Jurkat, Clone E6-1 (cell line): ENCODE measurements around the gene ASB16.
A peak's percentile ranks its signal among the peaks of the same experiment; 100 is the strongest.

ENCODE experiments used
- DNase-seq: peaks from one replicate; pipeline ENCODE4 v3.0.0-alpha.2; 2011; ENCODE audit warnings: low read depth, low spot score
- H3K4me3 ChIP-seq: 2 replicates; pipeline ENCODE4 v1.5.1; 2011; ENCODE audit warnings: mild to moderate bottlenecking, low read length, control low read depth, moderate library complexity

Gene ASB16

DNA sequence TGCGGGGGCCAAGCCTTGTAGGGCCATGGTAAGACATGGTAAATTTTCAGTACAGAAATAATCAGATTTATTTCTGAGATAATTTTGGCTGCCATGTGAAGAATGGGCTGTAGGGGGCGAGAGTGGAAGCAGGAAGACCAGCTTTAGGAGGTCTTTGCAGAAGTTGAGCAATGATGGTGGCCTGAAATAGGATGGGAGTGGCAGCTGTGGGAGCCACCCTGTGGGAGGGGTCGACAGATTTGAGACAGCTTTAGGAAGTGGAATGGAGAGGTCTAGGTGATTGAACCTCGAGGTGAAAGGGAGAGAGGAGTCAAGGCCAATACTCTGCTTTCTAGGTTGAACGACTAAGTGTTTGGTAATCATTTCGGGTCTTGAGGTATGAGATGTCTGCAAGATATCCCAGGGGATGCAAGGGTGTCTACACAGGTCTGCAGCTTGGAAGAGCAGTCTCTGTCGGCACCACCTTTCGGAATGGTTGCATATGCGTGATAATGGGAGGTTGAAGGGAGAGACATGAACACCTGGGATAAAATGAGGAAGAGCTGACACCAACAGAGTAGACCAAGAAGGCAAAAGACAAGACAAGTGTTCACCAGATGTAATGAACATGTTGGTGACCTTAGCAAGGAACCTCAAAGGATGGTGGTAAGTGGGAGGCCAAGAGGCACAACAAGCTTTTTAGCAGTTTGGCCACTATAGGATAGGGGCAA lies 33.4 kb downstream of the ASB16 start:
- H3K4me3 ChIP-seq, result no peak overlapping the region
- DNase-seq, result peak; percentile 88

DNA sequence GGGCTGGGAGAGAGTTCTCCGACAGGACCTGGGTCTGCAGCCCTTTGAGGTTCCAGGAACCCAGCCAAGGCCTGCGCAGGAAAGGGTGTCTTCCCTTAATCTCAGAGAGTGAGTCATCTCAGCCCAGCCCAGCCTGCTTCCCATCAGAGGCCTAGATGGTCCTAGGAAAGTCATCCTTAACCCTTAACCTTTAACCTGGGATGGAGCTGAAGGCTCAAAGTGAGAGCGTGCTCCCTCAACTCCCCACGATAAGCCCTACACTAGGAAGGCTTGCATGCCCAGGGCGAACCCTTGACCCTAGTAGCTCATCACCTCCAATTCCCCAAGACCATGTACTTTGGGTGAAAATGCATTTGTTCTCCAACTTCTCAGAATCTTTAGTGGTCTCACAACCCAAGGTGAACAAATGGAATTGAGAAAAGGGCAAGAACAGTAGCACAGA lies 34.0 kb downstream of the ASB16 start:
- no peak overlapping the region for H3K4me3 ChIP-seq
- DNase-seq, result no peak

DNA sequence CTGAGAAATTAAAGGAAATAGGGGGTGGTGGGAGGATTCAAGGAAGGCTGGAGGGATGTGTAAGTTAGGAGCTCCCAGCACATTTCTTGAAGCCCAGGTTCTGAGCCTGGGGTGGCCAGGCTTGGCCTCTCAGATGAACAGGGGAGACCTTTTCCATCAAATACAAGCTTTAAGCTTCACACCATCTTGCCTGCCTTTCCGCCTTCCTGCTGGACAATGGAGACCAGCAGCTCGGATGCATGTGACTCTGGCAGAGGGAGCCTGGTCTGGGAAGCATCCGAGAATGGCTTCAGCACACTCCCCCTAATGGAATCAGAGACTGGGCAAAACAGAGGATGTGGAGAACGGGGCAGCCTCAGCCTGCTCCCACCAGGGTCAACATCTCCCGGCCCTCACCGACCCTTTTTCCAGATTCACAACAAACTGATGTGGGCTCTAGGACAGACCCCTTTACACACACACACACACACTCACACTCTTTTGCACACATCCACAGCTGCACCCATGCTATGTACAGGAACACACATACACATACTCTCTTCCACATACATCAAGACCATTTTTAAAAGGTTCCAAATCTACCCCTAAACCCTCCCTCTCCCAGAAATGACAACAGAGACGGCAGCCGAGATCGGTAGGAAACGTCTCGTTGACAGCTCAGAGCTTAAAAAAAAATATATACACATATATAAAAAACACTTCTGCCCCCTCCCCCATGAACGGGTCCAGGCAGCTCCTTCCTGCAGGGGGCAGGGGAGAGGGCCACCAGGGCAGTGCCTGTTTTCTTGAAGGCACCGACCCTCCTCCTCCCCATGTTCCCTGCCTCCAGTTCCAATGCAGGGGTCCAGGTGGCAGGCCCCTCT lies 35.7 kb downstream of the ASB16 start:
- no peak for DNase-seq
- H3K4me3 ChIP-seq, result no peak overlapping the region

DNA sequence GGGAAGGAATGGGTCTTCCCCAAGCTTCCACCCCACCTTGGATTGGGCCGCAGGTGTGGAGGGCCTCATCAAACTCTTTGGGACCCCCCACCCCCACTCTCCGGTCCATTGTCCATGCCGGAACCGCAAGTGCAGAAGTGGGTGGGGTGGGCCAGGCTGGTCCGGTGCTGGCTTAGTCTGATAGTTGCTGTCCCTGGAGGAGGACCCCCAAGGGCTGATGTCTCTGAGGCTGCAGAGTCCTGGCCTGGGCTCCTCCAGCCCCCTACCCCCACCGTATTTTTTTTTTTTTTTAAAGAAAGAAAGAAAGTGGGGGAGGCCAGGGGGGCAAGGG lies 36.3 kb downstream of the ASB16 start:
- no peak overlapping the region for H3K4me3 ChIP-seq
- no peak for DNase-seq

DNA sequence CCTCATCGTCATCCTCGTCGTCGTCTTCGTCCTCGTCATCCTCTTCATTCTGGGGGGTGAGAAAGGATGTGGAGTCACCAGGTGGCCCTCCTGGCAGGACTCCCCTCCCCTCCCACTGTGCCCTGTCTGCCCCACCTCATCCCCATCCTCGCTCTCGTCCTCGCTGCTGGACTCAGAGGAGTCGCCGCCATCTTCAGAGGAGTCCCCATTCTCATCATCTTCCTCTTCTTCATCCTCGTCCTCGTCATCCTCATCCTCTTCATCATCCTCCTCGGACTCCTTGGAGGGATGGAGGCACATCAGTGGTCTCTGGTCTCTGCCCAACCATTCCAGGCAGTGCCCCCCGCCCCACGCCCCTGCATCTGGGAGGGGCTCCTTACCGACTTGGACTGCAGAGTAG lies 36.8 kb downstream of the ASB16 start:
- DNase-seq, result no peak
- no peak overlapping the region for H3K4me3 ChIP-seq

- DNase-seq, result no peak
- H3K4me3 ChIP-seq, result no peak overlapping the region
Measured at GRCh38 chr17:44207743-44208142, 37.2 kb downstream of the ASB16 start.

- DNase-seq, result no peak
- H3K4me3 ChIP-seq, result no peak overlapping the region
Measured at GRCh38 chr17:44209786-44210341, 39.4 kb downstream of the ASB16 start.

DNA sequence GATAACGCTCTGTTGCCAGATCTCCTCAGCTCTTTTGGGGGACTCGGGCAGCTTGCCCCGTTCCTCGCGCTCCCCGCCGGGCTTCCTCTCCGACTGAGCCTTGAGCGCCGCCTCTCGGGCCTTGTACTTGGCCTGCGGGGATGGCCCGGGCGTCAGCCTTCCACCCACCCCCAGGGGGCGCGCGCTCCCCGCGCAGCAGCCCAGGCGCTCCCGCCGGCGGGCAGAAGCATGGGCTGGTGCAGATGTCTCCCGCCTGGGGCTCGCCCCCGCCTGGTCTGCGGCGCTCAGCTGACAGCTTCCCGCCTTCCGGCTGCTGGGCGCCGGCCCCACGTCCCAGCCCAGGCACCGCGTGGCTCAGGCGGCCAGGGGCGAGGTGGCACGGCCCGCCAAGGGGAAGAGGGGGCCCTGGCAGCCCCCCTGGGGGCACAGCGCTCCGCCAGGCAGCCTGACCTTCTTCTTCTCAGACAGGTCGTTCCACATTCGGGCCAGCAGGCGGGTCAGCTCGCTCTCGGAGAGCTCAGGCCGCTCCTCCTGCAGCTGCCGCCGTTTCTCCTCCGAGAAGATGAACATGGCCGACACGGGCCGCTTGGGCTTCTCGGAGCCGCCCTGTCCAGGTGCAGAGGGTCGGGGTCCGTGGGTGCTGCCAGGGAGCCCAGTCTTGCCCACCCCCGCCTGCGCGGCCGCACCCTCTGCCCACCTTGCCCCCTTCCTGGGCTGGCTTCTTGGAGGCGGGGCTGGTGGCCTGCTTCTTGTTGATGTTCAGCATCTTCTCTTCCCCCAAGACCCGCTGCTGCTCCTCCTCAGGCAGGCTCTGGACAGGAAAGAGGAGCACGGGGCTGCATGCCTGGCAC lies 40.1 kb downstream of the ASB16 start:
- DNase-seq, result peak; percentile 83
- no peak overlapping the region for H3K4me3 ChIP-seq

DNA sequence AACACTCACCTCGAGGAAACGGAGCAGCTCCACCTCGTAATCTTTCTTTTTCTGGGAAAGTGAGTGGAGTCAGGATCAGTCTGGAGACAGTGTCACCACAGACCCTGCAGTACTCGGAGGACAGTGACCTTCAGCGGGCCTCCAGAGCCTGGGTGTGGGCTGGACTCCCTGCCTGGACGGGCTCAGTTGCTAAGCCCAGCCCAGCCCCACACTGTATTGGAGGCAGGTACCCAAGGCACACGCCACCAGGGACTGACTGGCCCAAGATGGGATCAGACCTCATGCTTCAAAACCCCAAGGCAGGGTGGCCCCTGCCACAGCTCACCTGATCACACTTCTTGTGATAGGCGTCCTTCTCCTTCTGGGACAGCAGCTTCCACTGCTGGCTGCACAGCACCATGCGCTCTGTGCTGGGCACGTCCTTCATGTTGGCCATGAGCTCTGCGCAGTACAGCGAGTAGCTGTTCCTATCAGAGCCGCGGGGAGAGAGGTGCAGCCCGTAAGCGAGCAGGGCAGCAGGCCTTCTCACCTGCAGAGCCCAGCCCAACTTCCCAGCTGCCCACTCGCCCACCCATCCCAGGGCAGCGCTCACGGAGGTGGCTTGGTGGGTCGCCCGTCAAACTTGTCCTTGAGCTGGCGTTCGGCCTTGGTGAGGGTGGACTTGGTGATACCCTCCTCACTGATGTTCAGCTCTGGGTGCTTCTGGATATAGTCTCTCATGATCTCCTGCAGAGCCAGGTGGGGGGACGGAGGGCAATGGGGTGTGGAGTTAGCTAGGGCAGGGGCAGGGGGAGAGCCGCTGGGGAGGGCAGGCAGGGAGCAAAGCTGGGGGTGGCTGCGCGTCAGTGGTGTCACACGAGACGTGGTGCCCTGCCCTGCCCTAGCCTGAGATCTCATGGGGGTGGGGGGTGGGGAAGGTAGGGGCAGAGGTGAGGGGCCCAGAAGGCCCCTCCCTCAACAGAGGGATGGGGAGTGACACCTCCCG lies 41.1 kb downstream of the ASB16 start:
- DNase-seq, result no peak
- H3K4me3 ChIP-seq, result no peak overlapping the region

DNA sequence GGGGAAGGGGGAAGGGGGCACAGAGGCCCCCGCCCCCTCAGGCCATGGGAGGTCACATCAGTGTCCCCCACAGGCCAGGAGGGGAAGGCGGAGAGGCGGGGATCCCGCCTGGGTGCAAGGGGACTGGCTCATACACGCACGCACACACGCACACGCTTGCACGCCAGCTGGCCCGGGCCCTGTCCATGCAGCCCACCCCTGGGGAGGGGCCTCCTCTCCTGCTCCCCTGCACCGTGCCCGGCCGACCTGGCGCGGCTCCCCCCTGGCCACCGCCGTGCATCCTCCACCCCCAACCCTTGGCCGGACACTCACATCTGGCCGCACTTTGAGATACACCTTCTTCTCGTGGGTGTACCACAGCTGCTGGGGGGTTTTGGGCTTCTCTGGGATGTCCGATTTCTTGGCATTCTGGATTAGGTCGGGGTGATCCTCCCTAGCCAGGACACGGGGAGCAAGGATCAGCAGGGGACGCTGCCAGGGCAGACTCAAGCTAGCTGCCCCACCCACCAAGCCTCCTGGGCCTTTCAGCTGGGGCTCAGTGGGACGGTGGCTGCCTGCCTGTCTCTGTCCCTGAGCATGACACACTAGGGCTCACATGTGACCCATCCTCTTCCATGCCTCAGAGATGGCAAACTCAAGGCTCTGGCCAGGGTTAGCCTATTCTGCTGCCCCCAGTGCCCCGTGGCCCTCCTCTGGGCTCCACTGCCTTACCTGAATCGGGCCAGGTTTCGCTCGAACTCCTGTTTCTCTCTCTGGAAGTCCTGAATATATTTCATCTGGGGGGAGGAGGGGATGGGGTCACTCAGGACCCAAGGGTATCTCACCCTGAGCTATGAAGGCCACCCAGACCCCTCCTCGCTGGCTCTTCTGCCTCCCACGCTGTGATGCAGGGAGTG lies 42.3 kb downstream of the ASB16 start:
- H3K4me3 ChIP-seq, result no peak overlapping the region
- DNase-seq, result no peak

DNA sequence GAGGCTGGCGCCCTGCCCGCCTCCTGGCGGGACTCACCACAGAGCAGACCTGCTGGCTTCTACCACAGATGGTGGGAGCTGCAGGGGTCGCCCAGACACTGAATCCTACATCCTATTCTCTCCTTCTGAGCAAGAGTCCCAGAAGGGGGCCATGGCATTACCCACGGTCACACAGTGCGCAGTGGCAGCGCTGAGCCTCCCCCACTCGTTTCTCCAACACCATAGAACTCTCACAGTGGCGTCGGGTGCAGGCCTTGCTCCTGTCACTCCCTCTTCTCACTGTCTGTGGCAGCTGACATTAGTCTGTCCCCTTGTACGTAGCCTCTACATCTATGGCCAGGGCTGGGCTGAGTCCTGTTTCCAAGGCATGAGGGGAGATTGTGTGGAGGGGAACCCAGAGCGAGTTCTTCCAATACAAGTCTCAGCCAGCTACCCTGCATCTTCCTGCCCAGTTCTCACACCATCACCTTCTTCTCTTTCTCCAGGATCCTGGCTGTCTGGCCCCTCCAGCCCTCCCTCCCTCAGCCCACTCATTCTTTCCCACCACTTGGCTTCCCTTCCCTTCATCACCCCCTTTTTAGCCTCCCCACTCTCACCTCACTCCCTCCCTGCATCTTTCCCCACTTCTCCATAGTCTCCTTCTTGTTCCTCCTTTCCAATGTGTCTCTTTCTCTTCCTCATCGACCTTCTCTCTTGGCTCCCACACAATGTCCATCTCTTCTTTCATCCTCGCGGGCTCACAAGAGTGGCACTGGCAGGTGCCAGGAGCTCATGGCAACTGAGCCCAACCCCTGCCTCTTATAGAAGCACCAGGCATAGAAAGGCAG lies 43.1 kb downstream of the ASB16 start:
- no peak for DNase-seq
- H3K4me3 ChIP-seq, result no peak overlapping the region

- no peak overlapping the region for H3K4me3 ChIP-seq
- DNase-seq, result no peak
Measured at GRCh38 chr17:44214230-44214494, 43.7 kb downstream of the ASB16 start.

GRCh38 chr17:44214896-44215295 lies 44.4 kb downstream of the ASB16 start:
- H3K4me3 ChIP-seq, result no peak overlapping the region
- DNase-seq, result no peak

- peak; percentile 80 for DNase-seq
- peak overlapping the region; percentile 98 for H3K4me3 ChIP-seq
Measured at GRCh38 chr17:44216173-44216572, 45.7 kb downstream of the ASB16 start.

DNA sequence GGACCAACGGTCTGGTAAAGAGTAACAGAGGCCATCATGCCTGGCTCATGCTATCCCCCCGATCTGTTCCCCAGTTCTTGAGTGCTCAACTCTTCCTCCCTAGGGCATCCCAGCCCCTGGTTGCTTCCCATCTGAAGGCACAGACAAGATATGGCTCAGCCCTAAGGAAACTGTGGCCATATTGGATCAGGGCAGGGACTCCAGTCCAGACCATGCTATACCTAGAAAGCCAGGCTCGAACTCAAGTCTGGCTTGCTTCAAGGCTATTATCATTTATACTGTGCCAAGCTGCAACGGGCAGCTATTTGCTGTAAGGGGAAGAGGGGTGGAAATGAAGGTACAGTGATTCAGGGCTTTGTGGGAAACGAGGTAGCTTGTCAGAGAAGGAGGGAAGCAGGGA lies 46.2 kb downstream of the ASB16 start:
- DNase-seq, result no peak
- H3K4me3 ChIP-seq, result peak overlapping the region; percentile 98

- H3K4me3 ChIP-seq, result peak overlapping the region; percentile 98
- no peak for DNase-seq
Measured at GRCh38 chr17:44217738-44218343, 47.3 kb downstream of the ASB16 start.
